K562 (cell line): Measurements from ENCODE around the gene GABPB1. TPM values are rescaled to one million over a fixed set of nuclear protein-coding genes. Genes with fewer than 3 reads are reported as not detected.

ENCODE experiments used
- polyA plus RNA-seq, 8 experiments: library from polyadenylated mRNA; depleted of rRNA in 4 of 8; stranded (reverse) in 5 of 8; unstranded in 3 of 8; fragments of >200 nt; fragmentation: Nextera tagmentation in 2 of 8; fragmentation: Illumina TruSeq in 1 of 8; extraction: Ambion mirVana in 2 of 8; extraction: Trizol in 1 of 8; gene quantifications; 2 replicates each; pipeline versions ENCODE4 v1.2.1 to v1.2.3, GENCODE V29; 2011 to 2014; ENCODE audit warnings: inconsistent platforms in 1 of 8, missing spikeins in 1 of 8
- small RNA-seq: library from RNA; depleted of rRNA; stranded (forward); fragments of <200 nt; gene quantifications from one replicate; pipeline ENCODE3, GENCODE V24; 2014
- total RNA-seq, 7 experiments: library from RNA; depleted of rRNA in 6 of 7; stranded (reverse); fragments of >200 nt in 6 of 7; fragmentation: Illumina TruSeq in 2 of 7; extraction: Trizol in 2 of 7; gene quantifications; 2 replicates each; pipeline versions ENCODE4 v1.2.1 to v1.2.3, GENCODE V29; 2011 to 2021; ENCODE audit warnings: low replicate concordance in 1 of 7

The GABPB1 gene
- total and polyA plus RNA-seq, 9 of the 15 experiments (the other 6 are each of a cell fraction or from before 2014, with no cell fraction given), result 11.8 to 42.3 (median 33.2) TPM

Small RNA genes within 50 kb of the gene (small RNA-seq; reads per million reads assigned to genes)
- not detected for gene RNU6-94P

Other genes starting within 250 kb of the GABPB1 start
- 0.54 and 0.65 TPM in 2 replicates for gene ATP8B4, start 236.0 kb downstream of the GABPB1 start, total RNA-seq (2014; rRNA removed)
- gene ATP8B4, start 236.0 kb downstream of the GABPB1 start, total RNA-seq (2014; rRNA removed; fragmentation: Illumina TruSeq; extraction: Trizol), result 0.44 and 0.99 TPM in 2 replicates
- 1.6 and 2.5 TPM in 2 replicates for gene ATP8B4, start 236.0 kb downstream of the GABPB1 start, total RNA-seq (2015; rRNA removed; fragmentation: Illumina TruSeq; extraction: Trizol)
- gene ATP8B4, start 236.0 kb downstream of the GABPB1 start, total RNA-seq (2021), result 0.51 and 0.69 TPM in 2 replicates
- gene ATP8B4, start 236.0 kb downstream of the GABPB1 start, polyA plus RNA-seq (2011; rRNA removed), result 0.15 and 0.18 TPM in 2 replicates
- gene ATP8B4, start 236.0 kb downstream of the GABPB1 start, polyA plus RNA-seq (2014; fragmentation: Illumina TruSeq; extraction: Trizol), result 0.15 and 0.40 TPM in 2 replicates
- gene ATP8B4, start 236.0 kb downstream of the GABPB1 start, polyA plus RNA-seq (2014; fragmentation: Nextera tagmentation; extraction: Ambion mirVana), result under 1 TPM; 0.14 to 0.15 TPM
- 0.48 and 0.88 TPM in 2 replicates for gene ATP8B4, start 236.0 kb downstream of the GABPB1 start, polyA plus RNA-seq (2014; rRNA removed)
- gene SLC27A2, start 173.0 kb downstream of the GABPB1 start, total RNA-seq (2014; rRNA removed), result 28.0 and 29.3 TPM in 2 replicates
- 22.7 and 25.0 TPM in 2 replicates for gene SLC27A2, start 173.0 kb downstream of the GABPB1 start, total RNA-seq (2014; rRNA removed; fragmentation: Illumina TruSeq; extraction: Trizol)
- gene SLC27A2, start 173.0 kb downstream of the GABPB1 start, total RNA-seq (2015; rRNA removed; fragmentation: Illumina TruSeq; extraction: Trizol), result 33.1 and 38.0 TPM in 2 replicates
- 20.9 and 24.4 TPM in 2 replicates for gene SLC27A2, start 173.0 kb downstream of the GABPB1 start, total RNA-seq (2021)
- gene SLC27A2, start 173.0 kb downstream of the GABPB1 start, polyA plus RNA-seq (2011; rRNA removed), result 17.5 and 17.8 TPM in 2 replicates
- 18.8 and 24.2 TPM in 2 replicates for gene SLC27A2, start 173.0 kb downstream of the GABPB1 start, polyA plus RNA-seq (2014; fragmentation: Illumina TruSeq; extraction: Trizol)
- gene SLC27A2, start 173.0 kb downstream of the GABPB1 start, polyA plus RNA-seq (2014; fragmentation: Nextera tagmentation; extraction: Ambion mirVana), result 1 to 10 TPM; 4.9 to 6.8 TPM
- gene SLC27A2, start 173.0 kb downstream of the GABPB1 start, polyA plus RNA-seq (2014; rRNA removed), result 16.6 and 27.7 TPM in 2 replicates
- 0.37 and 2.0 TPM in 2 replicates for gene HDC, start 89.5 kb downstream of the GABPB1 start, total RNA-seq (2014; rRNA removed)
- 0.33 and 0.70 TPM in 2 replicates for gene HDC, start 89.5 kb downstream of the GABPB1 start, total RNA-seq (2014; rRNA removed; fragmentation: Illumina TruSeq; extraction: Trizol)
- gene HDC, start 89.5 kb downstream of the GABPB1 start, total RNA-seq (2015; rRNA removed; fragmentation: Illumina TruSeq; extraction: Trizol), result 4.3 and 5.3 TPM in 2 replicates
- 0.71 and 1.1 TPM in 2 replicates for gene HDC, start 89.5 kb downstream of the GABPB1 start, total RNA-seq (2021)
- gene HDC, start 89.5 kb downstream of the GABPB1 start, polyA plus RNA-seq (2011; rRNA removed), result 0.20 and 0.26 TPM in 2 replicates
- 1.1 and 1.4 TPM in 2 replicates for gene HDC, start 89.5 kb downstream of the GABPB1 start, polyA plus RNA-seq (2014; fragmentation: Illumina TruSeq; extraction: Trizol)
- gene HDC, start 89.5 kb downstream of the GABPB1 start, polyA plus RNA-seq (2014; fragmentation: Nextera tagmentation; extraction: Ambion mirVana), result under 1 TPM; 0.69 to 0.99 TPM
- 1.5 and 2.5 TPM in 2 replicates for gene HDC, start 89.5 kb downstream of the GABPB1 start, polyA plus RNA-seq (2014; rRNA removed)
- 27.2 and 35.1 TPM in 2 replicates for gene USP8, start 69.2 kb upstream of the GABPB1 start, total RNA-seq (2014; rRNA removed)
- gene USP8, start 69.2 kb upstream of the GABPB1 start, total RNA-seq (2014; rRNA removed; fragmentation: Illumina TruSeq; extraction: Trizol), result 54.4 and 56.1 TPM in 2 replicates
- 56.4 and 57.5 TPM in 2 replicates for gene USP8, start 69.2 kb upstream of the GABPB1 start, total RNA-seq (2015; rRNA removed; fragmentation: Illumina TruSeq; extraction: Trizol)
- gene USP8, start 69.2 kb upstream of the GABPB1 start, total RNA-seq (2021), result 46.1 and 48.3 TPM in 2 replicates
- gene USP8, start 69.2 kb upstream of the GABPB1 start, polyA plus RNA-seq (2011; rRNA removed), result 49.7 and 58.4 TPM in 2 replicates
- 49.7 and 54.4 TPM in 2 replicates for gene USP8, start 69.2 kb upstream of the GABPB1 start, polyA plus RNA-seq (2014; fragmentation: Illumina TruSeq; extraction: Trizol)
- gene USP8, start 69.2 kb upstream of the GABPB1 start, polyA plus RNA-seq (2014; fragmentation: Nextera tagmentation; extraction: Ambion mirVana), result 10 to 100 TPM; 43.9 to 44.8 TPM
- gene USP8, start 69.2 kb upstream of the GABPB1 start, polyA plus RNA-seq (2014; rRNA removed), result 32.4 and 36.2 TPM in 2 replicates
- gene USP50, start 191.5 kb upstream of the GABPB1 start, total RNA-seq (2014; rRNA removed), result not detected in 2 replicates
- not detected in 2 replicates for gene USP50, start 191.5 kb upstream of the GABPB1 start, total RNA-seq (2014; rRNA removed; fragmentation: Illumina TruSeq; extraction: Trizol)
- not detected in 2 replicates for gene USP50, start 191.5 kb upstream of the GABPB1 start, total RNA-seq (2015; rRNA removed; fragmentation: Illumina TruSeq; extraction: Trizol)
- not detected in 2 replicates for gene USP50, start 191.5 kb upstream of the GABPB1 start, total RNA-seq (2021)
- gene USP50, start 191.5 kb upstream of the GABPB1 start, polyA plus RNA-seq (2011; rRNA removed), result not detected in 2 replicates
- not detected in 2 replicates for gene USP50, start 191.5 kb upstream of the GABPB1 start, polyA plus RNA-seq (2014; fragmentation: Illumina TruSeq; extraction: Trizol)
- not detected for gene USP50, start 191.5 kb upstream of the GABPB1 start, polyA plus RNA-seq (2014; fragmentation: Nextera tagmentation; extraction: Ambion mirVana)
- not detected in 2 replicates for gene USP50, start 191.5 kb upstream of the GABPB1 start, polyA plus RNA-seq (2014; rRNA removed)